HG03521 (cell line): Measurements from ENCODE around the gene TRAPPC5.

Experiments
- ATAC-seq: cut with Tn5 transposase; IDR thresholded peaks from one replicate; pipeline ENCODE4 v1.9.1; 2021; ENCODE audit warnings: mild to moderate bottlenecking, moderate library complexity; ENCODE audit not compliant: unreplicated experiment

Gene TRAPPC5

GRCh38 chr19:7645656-7646425 lies 34.8 kb upstream of the TRAPPC5 start:
- ATAC-seq = no peak

GRCh38 chr19:7646426-7646700 lies 34.3 kb upstream of the TRAPPC5 start:
- ATAC-seq = no peak

- ATAC-seq = no peak
These were observed 33.5 kb upstream of the TRAPPC5 start for GRCh38 chr19:7647156-7647555.

GRCh38 chr19:7648265-7649014 lies 32.2 kb upstream of the TRAPPC5 start:
- ATAC-seq = no peak

GRCh38 chr19:7650148-7650547 lies 30.5 kb upstream of the TRAPPC5 start:
- no peak for ATAC-seq

GRCh38 chr19:7652061-7652641 lies 28.5 kb upstream of the TRAPPC5 start:
- no peak for ATAC-seq

- no peak for ATAC-seq
These were observed 26.2 kb upstream of the TRAPPC5 start for GRCh38 chr19:7654401-7654800.

GRCh38 chr19:7655581-7655980 lies 25.1 kb upstream of the TRAPPC5 start:
- ATAC-seq = no peak

GRCh38 chr19:7657131-7657751 lies 23.4 kb upstream of the TRAPPC5 start:
- no peak for ATAC-seq

- peak; percentile 73 for ATAC-seq
These were observed 22.4 kb upstream of the TRAPPC5 start for GRCh38 chr19:7658219-7658686.

GRCh38 chr19:7661744-7662538 lies 18.7 kb upstream of the TRAPPC5 start:
- no peak for ATAC-seq

- no peak for ATAC-seq
These were observed 18.0 kb upstream of the TRAPPC5 start for GRCh38 chr19:7662657-7663056.

- ATAC-seq = no peak
These were observed 16.9 kb upstream of the TRAPPC5 start for GRCh38 chr19:7663706-7664105.

GRCh38 chr19:7665076-7665475 lies 15.6 kb upstream of the TRAPPC5 start:
- no peak for ATAC-seq

- ATAC-seq = no peak
These were observed 11.8 kb upstream of the TRAPPC5 start, which contains the start of gene RETN for GRCh38 chr19:7668842-7669241. Gene RETN, plus strand, starts transcription at chr19:7669049. Its CDS starts 278 bp downstream, at chr19:7669327.

- no peak for ATAC-seq
These were observed 11.0 kb upstream of the TRAPPC5 start for GRCh38 chr19:7669641-7670040.

GRCh38 chr19:7670150-7670783 lies 10.4 kb upstream of the TRAPPC5 start:
- ATAC-seq = no peak

GRCh38 chr19:7670790-7671189 lies 9.8 kb upstream of the TRAPPC5 start:
- no peak for ATAC-seq

- no peak for ATAC-seq
These were observed 8.1 kb upstream of the TRAPPC5 start for GRCh38 chr19:7672522-7672921.
